K562 (cell line): ENCODE measurements around the gene RACGAP1. TPM values are rescaled to one million over a fixed set of nuclear protein-coding genes. Genes with fewer than 3 reads are reported as not detected.

Experiments used
- ATF7 ChIP-seq: fragments of 450-650 bp; IDR thresholded peaks from 2 replicates; pipeline ENCODE4 v1.7.1; 2014; ENCODE audit warnings: mild to moderate bottlenecking, moderate library complexity
- DIDO1 ChIP-seq: fragments of 450-650 bp; IDR thresholded peaks from 2 replicates; pipeline ENCODE4 v1.6.1; 2016; ENCODE audit warnings: low read depth, missing biosample characterization, missing genetic modification characterization
- ESRRA ChIP-seq: fragments of 450-650 bp; IDR thresholded peaks from 2 replicates; pipeline ENCODE4 v1.6.1; 2014; ENCODE audit warnings: low read depth, mild to moderate bottlenecking, moderate library complexity, borderline replicate concordance
- HLTF ChIP-seq: fragments of 450-650 bp; IDR thresholded peaks from 2 replicates; pipeline ENCODE4 v1.6.1; 2016
- MAFF ChIP-seq: IDR thresholded peaks from 2 replicates; pipeline ENCODE4 v1.6.1; 2012; ENCODE audit warnings: low read length, improper control_type of control experiment
- NCOA6 ChIP-seq: fragments of 450-650 bp; IDR thresholded peaks from 2 replicates; pipeline ENCODE4 v1.6.1; 2017; ENCODE audit warnings: mild to moderate bottlenecking
- NR1H2 ChIP-seq: sonication (generic); formaldehyde crosslinking; IDR thresholded peaks from 2 replicates; pipeline ENCODE4 v1.4.0; 2020; ENCODE audit warnings: mild to moderate bottlenecking, missing genetic modification reagents
- PRPF4 ChIP-seq: fragments of 200-400 bp; formaldehyde crosslinking; IDR thresholded peaks from one replicate; pipeline ENCODE4 v1.6.1; 2017; ENCODE audit warnings: low read length, low read depth, mild to moderate bottlenecking; ENCODE audit not compliant: insufficient read depth, poor library complexity, severe bottlenecking
- RAD21 ChIP-seq, 2 experiments: fragments of 250-450 bp in 1 of 2; fragments of 450-650 bp in 1 of 2; sonication (Bioruptor Pico) in 1 of 2; formaldehyde crosslinking in 1 of 2; IDR thresholded peaks in 1 of 2; conservative IDR thresholded peaks in 1 of 2; 2 replicates each; pipeline versions ENCODE4 v1.4.0 to v1.8.0; 2020 to 2022; ENCODE audit warnings: mild to moderate bottlenecking in 2 of 2, moderate library complexity in 1 of 2
- STAG1 ChIP-seq: sonication (generic); formaldehyde crosslinking; IDR thresholded peaks from 2 replicates; pipeline ENCODE4 v1.5.0; 2020; ENCODE audit warnings: missing genetic modification reagents, borderline replicate concordance
- TAF15 ChIP-seq: fragments of 200-400 bp; formaldehyde crosslinking; IDR thresholded peaks from 2 replicates; pipeline ENCODE4 v1.6.1; 2017; ENCODE audit warnings: mild to moderate bottlenecking, low read depth, low read length, moderate library complexity
- ZFPM2 ChIP-seq: fragments of 250-450 bp; sonication (Bioruptor Pico); IDR thresholded peaks from 2 replicates; pipeline ENCODE4 v1.5.1; 2022; ENCODE audit warnings: mild to moderate bottlenecking
- ZNF347 ChIP-seq: fragments of 450-650 bp; formaldehyde crosslinking; IDR thresholded peaks from 2 replicates; pipeline ENCODE4 v1.4.0; 2020; ENCODE audit warnings: low read depth, mild to moderate bottlenecking, moderate library complexity
- ZNF384 ChIP-seq: IDR thresholded peaks from 2 replicates; pipeline ENCODE4 v1.6.1; 2012; ENCODE audit warnings: low read depth, low read length, improper control_type of control experiment
- polyA plus RNA-seq, 8 experiments: library from polyadenylated mRNA; depleted of rRNA in 4 of 8; stranded (reverse) in 5 of 8; unstranded in 3 of 8; fragments of >200 nt; fragmentation: Nextera tagmentation in 2 of 8; fragmentation: Illumina TruSeq in 1 of 8; extraction: Ambion mirVana in 2 of 8; extraction: Trizol in 1 of 8; gene quantifications; 2 replicates each; pipeline versions ENCODE4 v1.2.1 to v1.2.3, GENCODE V29; 2011 to 2014; ENCODE audit warnings: inconsistent platforms in 1 of 8, missing spikeins in 1 of 8
- total RNA-seq, 7 experiments: library from RNA; depleted of rRNA in 6 of 7; stranded (reverse); fragments of >200 nt in 6 of 7; fragmentation: Illumina TruSeq in 2 of 7; extraction: Trizol in 2 of 7; gene quantifications; 2 replicates each; pipeline versions ENCODE4 v1.2.1 to v1.2.3, GENCODE V29; 2011 to 2021; ENCODE audit warnings: low replicate concordance in 1 of 7
- TF ChIP-seq, protein P1 (sequence below): fragments of 250-450 bp; sonication (Bioruptor Pico); IDR thresholded peaks from 2 replicates; pipeline ENCODE4 v1.4.0; 2020; ENCODE audit warnings: mild to moderate bottlenecking
- TF ChIP-seq, protein P2 (sequence below): sonication (generic); formaldehyde crosslinking; IDR thresholded peaks from 2 replicates; pipeline ENCODE4 v1.8.0; 2023; ENCODE audit warnings: mild to moderate bottlenecking, missing genetic modification reagents
- TF ChIP-seq, protein P3 (sequence below): fragments of 450-650 bp; IDR thresholded peaks from 2 replicates; pipeline ENCODE4 v1.6.1; 2016
- TF ChIP-seq, protein P4 (sequence below): fragments of 450-650 bp; IDR thresholded peaks from one replicate; pipeline ENCODE4 v1.6.1; 2018; ENCODE audit warnings: mild to moderate bottlenecking, moderate library complexity; ENCODE audit not compliant: partially characterized antibody
- TF ChIP-seq, protein P5 (sequence below): sonication (generic); formaldehyde crosslinking; IDR thresholded peaks from 2 replicates; pipeline ENCODE4 v1.8.0; 2022; ENCODE audit warnings: missing genetic modification reagents, mild to moderate bottlenecking, moderate library complexity, borderline replicate concordance

Gene RACGAP1
- total and polyA plus RNA-seq, 9 of the 15 experiments (the other 6 are each of a cell fraction or from before 2014, with no cell fraction given), result 56.4 to 92.9 (median 71.8) TPM

DNA sequence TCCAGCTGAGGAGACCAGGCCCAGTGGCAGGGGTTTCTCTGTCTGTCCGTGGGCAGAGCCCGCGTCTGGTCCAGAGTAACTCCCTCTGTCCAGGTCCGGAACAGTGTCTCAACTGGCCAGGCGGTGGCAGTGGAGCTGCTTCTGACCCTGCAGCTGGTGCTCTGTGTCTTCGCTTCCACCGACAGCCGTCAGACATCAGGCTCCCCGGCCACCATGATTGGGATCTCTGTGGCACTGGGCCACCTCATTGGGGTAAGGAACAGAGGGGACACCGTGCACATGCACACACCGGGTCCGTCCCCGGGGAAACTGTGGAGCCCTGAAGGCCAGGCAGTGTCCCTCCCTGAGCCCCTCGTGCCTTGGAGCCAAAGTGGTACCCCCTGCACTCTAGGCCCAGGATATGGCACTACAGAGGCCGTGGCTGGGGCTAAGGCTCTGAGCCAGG is 51.0 kb downstream of the RACGAP1 start (continued):
- TF ChIP-seq RAD21 (CRISPR knock-in tag; conservative IDR thresholded peaks at IDR 0.05 in 1 of 2, IDR thresholded peaks at IDR 0.05 in 1 of 2) (peak; percentile 58 to 79), ZNF347 (CRISPR knock-in tag) (no peak), NCOA6 (no peak), HLTF (no peak), TAF15 (no peak), ATF7 (peak; percentile 28; the same call in 1 of the 2 replicates), ZNF384 (no peak), ZFPM2 (0 out of 2 replicates have a peak, but pooled peaks have one; percentile 8), PRPF4 (no peak), MAFF (no peak), STAG1 (peak; percentile 55), NR1H2 (no peak), DIDO1 (tag) (no peak), ESRRA (peak; percentile 14; the same call in 1 of the 2 replicates)
- TF ChIP-seq, protein P1, sequence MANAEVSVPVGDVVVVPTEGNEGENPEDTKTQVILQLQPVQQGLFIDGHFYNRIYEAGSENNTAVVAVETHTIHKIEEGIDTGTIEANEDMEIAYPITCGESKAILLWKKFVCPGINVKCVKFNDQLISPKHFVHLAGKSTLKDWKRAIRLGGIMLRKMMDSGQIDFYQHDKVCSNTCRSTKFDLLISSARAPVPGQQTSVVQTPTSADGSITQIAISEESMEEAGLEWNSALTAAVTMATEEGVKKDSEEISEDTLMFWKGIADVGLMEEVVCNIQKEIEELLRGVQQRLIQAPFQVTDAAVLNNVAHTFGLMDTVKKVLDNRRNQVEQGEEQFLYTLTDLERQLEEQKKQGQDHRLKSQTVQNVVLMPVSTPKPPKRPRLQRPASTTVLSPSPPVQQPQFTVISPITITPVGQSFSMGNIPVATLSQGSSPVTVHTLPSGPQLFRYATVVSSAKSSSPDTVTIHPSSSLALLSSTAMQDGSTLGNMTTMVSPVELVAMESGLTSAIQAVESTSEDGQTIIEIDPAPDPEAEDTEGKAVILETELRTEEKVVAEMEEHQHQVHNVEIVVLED (CRISPR knock-in tag), result no peak
- TF ChIP-seq, protein P2, sequence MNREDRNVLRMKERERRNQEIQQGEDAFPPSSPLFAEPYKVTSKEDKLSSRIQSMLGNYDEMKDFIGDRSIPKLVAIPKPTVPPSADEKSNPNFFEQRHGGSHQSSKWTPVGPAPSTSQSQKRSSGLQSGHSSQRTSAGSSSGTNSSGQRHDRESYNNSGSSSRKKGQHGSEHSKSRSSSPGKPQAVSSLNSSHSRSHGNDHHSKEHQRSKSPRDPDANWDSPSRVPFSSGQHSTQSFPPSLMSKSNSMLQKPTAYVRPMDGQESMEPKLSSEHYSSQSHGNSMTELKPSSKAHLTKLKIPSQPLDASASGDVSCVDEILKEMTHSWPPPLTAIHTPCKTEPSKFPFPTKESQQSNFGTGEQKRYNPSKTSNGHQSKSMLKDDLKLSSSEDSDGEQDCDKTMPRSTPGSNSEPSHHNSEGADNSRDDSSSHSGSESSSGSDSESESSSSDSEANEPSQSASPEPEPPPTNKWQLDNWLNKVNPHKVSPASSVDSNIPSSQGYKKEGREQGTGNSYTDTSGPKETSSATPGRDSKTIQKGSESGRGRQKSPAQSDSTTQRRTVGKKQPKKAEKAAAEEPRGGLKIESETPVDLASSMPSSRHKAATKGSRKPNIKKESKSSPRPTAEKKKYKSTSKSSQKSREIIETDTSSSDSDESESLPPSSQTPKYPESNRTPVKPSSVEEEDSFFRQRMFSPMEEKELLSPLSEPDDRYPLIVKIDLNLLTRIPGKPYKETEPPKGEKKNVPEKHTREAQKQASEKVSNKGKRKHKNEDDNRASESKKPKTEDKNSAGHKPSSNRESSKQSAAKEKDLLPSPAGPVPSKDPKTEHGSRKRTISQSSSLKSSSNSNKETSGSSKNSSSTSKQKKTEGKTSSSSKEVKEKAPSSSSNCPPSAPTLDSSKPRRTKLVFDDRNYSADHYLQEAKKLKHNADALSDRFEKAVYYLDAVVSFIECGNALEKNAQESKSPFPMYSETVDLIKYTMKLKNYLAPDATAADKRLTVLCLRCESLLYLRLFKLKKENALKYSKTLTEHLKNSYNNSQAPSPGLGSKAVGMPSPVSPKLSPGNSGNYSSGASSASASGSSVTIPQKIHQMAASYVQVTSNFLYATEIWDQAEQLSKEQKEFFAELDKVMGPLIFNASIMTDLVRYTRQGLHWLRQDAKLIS (CRISPR knock-in tag), result no peak
- TF ChIP-seq, protein P3, sequence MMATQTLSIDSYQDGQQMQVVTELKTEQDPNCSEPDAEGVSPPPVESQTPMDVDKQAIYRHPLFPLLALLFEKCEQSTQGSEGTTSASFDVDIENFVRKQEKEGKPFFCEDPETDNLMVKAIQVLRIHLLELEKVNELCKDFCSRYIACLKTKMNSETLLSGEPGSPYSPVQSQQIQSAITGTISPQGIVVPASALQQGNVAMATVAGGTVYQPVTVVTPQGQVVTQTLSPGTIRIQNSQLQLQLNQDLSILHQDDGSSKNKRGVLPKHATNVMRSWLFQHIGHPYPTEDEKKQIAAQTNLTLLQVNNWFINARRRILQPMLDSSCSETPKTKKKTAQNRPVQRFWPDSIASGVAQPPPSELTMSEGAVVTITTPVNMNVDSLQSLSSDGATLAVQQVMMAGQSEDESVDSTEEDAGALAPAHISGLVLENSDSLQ, result peak; percentile 39
- TF ChIP-seq, protein P4, sequence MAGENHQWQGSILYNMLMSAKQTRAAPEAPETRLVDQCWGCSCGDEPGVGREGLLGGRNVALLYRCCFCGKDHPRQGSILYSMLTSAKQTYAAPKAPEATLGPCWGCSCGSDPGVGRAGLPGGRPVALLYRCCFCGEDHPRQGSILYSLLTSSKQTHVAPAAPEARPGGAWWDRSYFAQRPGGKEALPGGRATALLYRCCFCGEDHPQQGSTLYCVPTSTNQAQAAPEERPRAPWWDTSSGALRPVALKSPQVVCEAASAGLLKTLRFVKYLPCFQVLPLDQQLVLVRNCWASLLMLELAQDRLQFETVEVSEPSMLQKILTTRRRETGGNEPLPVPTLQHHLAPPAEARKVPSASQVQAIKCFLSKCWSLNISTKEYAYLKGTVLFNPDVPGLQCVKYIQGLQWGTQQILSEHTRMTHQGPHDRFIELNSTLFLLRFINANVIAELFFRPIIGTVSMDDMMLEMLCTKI, result no peak
- TF ChIP-seq, protein P5, sequence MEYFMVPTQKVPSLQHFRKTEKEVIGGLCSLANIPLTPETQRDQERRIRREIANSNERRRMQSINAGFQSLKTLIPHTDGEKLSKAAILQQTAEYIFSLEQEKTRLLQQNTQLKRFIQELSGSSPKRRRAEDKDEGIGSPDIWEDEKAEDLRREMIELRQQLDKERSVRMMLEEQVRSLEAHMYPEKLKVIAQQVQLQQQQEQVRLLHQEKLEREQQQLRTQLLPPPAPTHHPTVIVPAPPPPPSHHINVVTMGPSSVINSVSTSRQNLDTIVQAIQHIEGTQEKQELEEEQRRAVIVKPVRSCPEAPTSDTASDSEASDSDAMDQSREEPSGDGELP, result peak; percentile 89
